ENCODE measurements around the gene RARB.

RARB gene

GRCh38 chr3:25460751-25461150 lies 32.7 kb downstream of the RARB start:
- H3K4me3 ChIP-seq (ENCODE audit: low read depth, low read length): no peak overlapping the region
- peaks cover 25% of the 10 kb centered on the region for H3K36me3 ChIP-seq (replicated peaks)
- peak overlapping the region; percentile 44 for H3K27ac ChIP-seq
- in situ Hi-C loops (cut with HindIII; ENCODE audit: low pct_ligation_motif_present, low sequenced_read_pairs): no loop called here
- TF ChIP-seq CTCF (IDR thresholded peaks at IDR 0.05; ENCODE audit: low read depth, low read length, missing control alignments): no peak
- H3K27me3 ChIP-seq (replicated peaks): no peaks in the 10 kb centered on the region
- DNase-seq: no peak

GRCh38 chr3:25461946-25462345 lies 33.9 kb downstream of the RARB start:
- Histone ChIP-seq H3K27ac (no peak overlapping the region), H3K4me3 (ENCODE audit: low read depth, low read length) (no peak overlapping the region), H3K36me3 (replicated peaks) (peaks cover 30% of the 10 kb centered on the region), H3K27me3 (replicated peaks) (no peaks in the 10 kb centered on the region)
- in situ Hi-C loops (cut with HindIII; ENCODE audit: low pct_ligation_motif_present, low sequenced_read_pairs): no loop called here
- no peak for DNase-seq
- no peak for TF ChIP-seq CTCF (IDR thresholded peaks at IDR 0.05; ENCODE audit: low read depth, low read length, missing control alignments)

- Histone ChIP-seq H3K36me3 (replicated peaks) (peaks cover 31% of the 10 kb centered on the region), H3K4me3 (ENCODE audit: low read depth, low read length) (no peak overlapping the region), H3K27me3 (replicated peaks) (no peaks in the 10 kb centered on the region), H3K27ac (no peak overlapping the region)
- TF ChIP-seq CTCF (IDR thresholded peaks at IDR 0.05; ENCODE audit: low read depth, low read length, missing control alignments): no peak
- no peak for DNase-seq
- in situ Hi-C loops (cut with HindIII; ENCODE audit: low pct_ligation_motif_present, low sequenced_read_pairs): no loop called here
Observed at GRCh38 chr3:25462495-25462894, 34.4 kb downstream of the RARB start.

GRCh38 chr3:25463836-25464418 lies 35.9 kb downstream of the RARB start:
- DNase-seq: no peak
- in situ Hi-C loops (cut with HindIII; ENCODE audit: low pct_ligation_motif_present, low sequenced_read_pairs): no loop called here
- no peak overlapping the region for H3K4me3 ChIP-seq (ENCODE audit: low read depth, low read length)
- H3K27ac ChIP-seq: no peak overlapping the region
- no peak for TF ChIP-seq CTCF (IDR thresholded peaks at IDR 0.05; ENCODE audit: low read depth, low read length, missing control alignments)
- no peaks in the 10 kb centered on the region for H3K27me3 ChIP-seq (replicated peaks)
- peaks cover 31% of the 10 kb centered on the region for H3K36me3 ChIP-seq (replicated peaks)

- peak overlapping the region; percentile 23 for H3K27ac ChIP-seq
- no peak for TF ChIP-seq CTCF (IDR thresholded peaks at IDR 0.05; ENCODE audit: low read depth, low read length, missing control alignments)
- in situ Hi-C loops (cut with HindIII; ENCODE audit: low pct_ligation_motif_present, low sequenced_read_pairs): no loop called here
Observed at GRCh38 chr3:25465266-25465860, 37.3 kb downstream of the RARB start.

GRCh38 chr3:25468866-25469319 lies 40.8 kb downstream of the RARB start:
- Histone ChIP-seq H3K27me3 (replicated peaks) (no peaks in the 10 kb centered on the region), H3K36me3 (replicated peaks) (peaks cover 8% of the 10 kb centered on the region), H3K4me3 (ENCODE audit: low read depth, low read length) (no peak overlapping the region), H3K27ac (peak overlapping the region; percentile 60)
- in situ Hi-C loops (cut with HindIII; ENCODE audit: low pct_ligation_motif_present, low sequenced_read_pairs): no loop called here
- DNase-seq: peak; percentile 71
- TF ChIP-seq CTCF (IDR thresholded peaks at IDR 0.05; ENCODE audit: low read depth, low read length, missing control alignments): peak; percentile 59

More at GRCh38 chr3:25465266-25465860, 37.3 kb downstream of the RARB start:
- H3K27me3 ChIP-seq (replicated peaks): no peaks in the 10 kb centered on the region
- H3K36me3 ChIP-seq (replicated peaks): peaks cover 31% of the 10 kb centered on the region
- DNase-seq: no peak
- no peak overlapping the region for H3K4me3 ChIP-seq (ENCODE audit: low read depth, low read length)
